Activated CD4-positive, CD25-positive, alpha-beta regulatory T cell treated with anti-CD3 and anti-CD28 coated beads, Interleukin-2, amount 50 U/mL, for 16 hours (primary cell): ENCODE data around the gene MLKL.
"Not testable (repeated sequence)": the region's sequence is repeated elsewhere in the genome, so short reads cannot be mapped to it uniquely, and the experiment has no call there.

ENCODE experiments used
- DNase-seq: peaks from one replicate; pipeline ENCODE4 v3.0.0-alpha.2; 2020; ENCODE audit warnings: low read depth, low spot score

The MLKL gene

GRCh38 chr16:74732707-74733350, 32.2 kb upstream of the MLKL start:
- DNase-seq = no peak

- DNase-seq = no peak
Measured at GRCh38 chr16:74731853-74732477, 31.3 kb upstream of the MLKL start.

- no peak for DNase-seq
Measured at GRCh38 chr16:74729783-74730683, 29.4 kb upstream of the MLKL start.

- DNase-seq = no peak
Measured at GRCh38 chr16:74727903-74728302, 27.2 kb upstream of the MLKL start.

GRCh38 chr16:74726716-74727115, 26.1 kb upstream of the MLKL start:
- DNase-seq = no peak

GRCh38 chr16:74725651-74726455, 25.2 kb upstream of the MLKL start:
- no peak for DNase-seq

- DNase-seq = no peak
Measured at GRCh38 chr16:74724820-74725549, 24.3 kb upstream of the MLKL start.

- DNase-seq = no peak
Measured at GRCh38 chr16:74723256-74723655, 22.6 kb upstream of the MLKL start.

GRCh38 chr16:74722156-74722555, 21.5 kb upstream of the MLKL start:
- not testable (repeated sequence) for DNase-seq

GRCh38 chr16:74721716-74722115, 21.1 kb upstream of the MLKL start:
- DNase-seq = no peak

- no peak for DNase-seq
Measured at GRCh38 chr16:74720579-74720978, 19.9 kb upstream of the MLKL start.

GRCh38 chr16:74718741-74719610, 18.3 kb upstream of the MLKL start:
- DNase-seq = no peak

GRCh38 chr16:74718140-74718539, 17.5 kb upstream of the MLKL start:
- DNase-seq = no peak

- DNase-seq = no peak
Measured at GRCh38 chr16:74717367-74717766, 16.7 kb upstream of the MLKL start.

- no peak for DNase-seq
Measured at GRCh38 chr16:74716355-74716754, 15.7 kb upstream of the MLKL start.

GRCh38 chr16:74713876-74714275, 13.2 kb upstream of the MLKL start:
- no peak for DNase-seq

GRCh38 chr16:74713325-74713724, 12.7 kb upstream of the MLKL start:
- no peak for DNase-seq

- DNase-seq = no peak
Measured at GRCh38 chr16:74711938-74712337, 11.3 kb upstream of the MLKL start.

GRCh38 chr16:74710401-74710800, 9.7 kb upstream of the MLKL start:
- DNase-seq = no peak

- DNase-seq = peak; percentile 66
Measured at GRCh38 chr16:74709441-74709877, 8.8 kb upstream of the MLKL start.
